ENCODE results near the gene PARN. TPM values are rescaled to one million over a fixed set of nuclear protein-coding genes. Genes with fewer than 3 reads are reported as not detected.

The PARN gene
- total and polyA plus RNA-seq, 9 of the 15 experiments (the other 6 are each of a cell fraction or from before 2014, with no cell fraction given): 9.6 to 51.3 (median 40.4) TPM

DNA sequence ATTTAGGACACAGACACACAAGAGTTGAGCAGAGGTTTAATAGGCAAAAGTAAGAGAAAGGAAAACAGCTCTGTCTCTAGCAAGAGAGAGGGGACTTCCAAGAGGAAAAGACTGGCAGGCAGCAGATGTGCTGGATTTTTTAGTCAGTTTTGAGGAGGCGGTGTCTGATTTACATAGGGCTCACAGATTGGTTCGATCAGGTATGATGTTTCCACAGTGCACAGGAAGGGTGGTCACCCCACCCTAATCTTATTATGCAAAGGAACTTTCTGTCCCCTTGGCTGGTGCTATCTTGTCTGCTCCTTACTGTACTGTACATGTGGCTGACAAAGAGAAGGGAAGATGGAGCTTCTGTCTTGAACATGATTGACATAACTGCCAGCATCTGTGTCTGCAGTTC lies 28.0 kb upstream of the PARN start:
- Histone ChIP-seq H3K9me3 (replicated peaks; ENCODE audit: control insufficient read depth, insufficient read depth, low read depth, low read length) (no peaks in the 10 kb centered on the region), H3K4me2 (ENCODE audit: insufficient read depth, low read length) (peak overlapping the region; percentile 15), H4K20me1 (replicated peaks; ENCODE audit: control insufficient read depth, insufficient read depth, low read length) (no peaks in the 10 kb centered on the region), H3K27me3 (ENCODE audit: control insufficient read depth in 2 of 2, insufficient read depth in 2 of 2, low read length in 2 of 2) (no peaks in the 10 kb centered on the region), H3K4me1 (replicated peaks in 1 of 2; ENCODE audit: control insufficient read depth in 2 of 2, insufficient read depth in 2 of 2, low read length in 2 of 2) (peaks cover 5 to 7% of the 10 kb centered on the region in 2 experiments; a peak in 3 of 5 replicates), H3K9ac (ENCODE audit: insufficient read depth in 1 of 2, low read depth in 2 of 2, low read length in 2 of 2) (peak overlapping the region in 1 of 2 experiments; percentile 14; a peak in 1 of 4 replicates), H3K79me2 (ENCODE audit: control insufficient read depth, insufficient read depth, low read length) (no peaks in the 10 kb centered on the region), H3K27ac (ENCODE audit: extremely low read depth, low read depth, low read length) (peak overlapping the region; percentile 62), H2AFZ (ENCODE audit: low read depth, low read length) (peak overlapping the region; percentile 49; the same call in 1 of the 2 replicates), H3K36me3 (ENCODE audit: control insufficient read depth, insufficient read depth, low read length) (peaks cover 59% of the 10 kb centered on the region), H3K4me3 (no peak overlapping the region), H3K9me1 (ENCODE audit: control insufficient read depth, insufficient read depth, low read length) (no peaks in the 10 kb centered on the region)
- BruUV-seq (replicated peaks): no TSS peak
- ChIA-PET CTCF (ENCODE audit: low intra/inter-chr PET ratio) (no interaction called here), POLR2A (interaction anchor here (0.8 to 1.6 kb wide), 5 partner anchors 9 to 18 kb away, joined by 3 to 6 read pairs (median 3); no protein-coding TSS in a partner anchor)
- FAIRE-seq (peak; percentile 95), ATAC-seq (peak; percentile 100), DNase-seq (ENCODE audit: extremely low read depth in 1 of 4, low spot score in 3 of 4) (peak in 2 of 4 experiments; percentile 71 to 84)
- intact Hi-C loops (cut with micrococcal nuclease): no loop called here
- WGBS (ENCODE audit: insufficient coverage, low coverage, missing lambda C conversion rate): 9% methylated on average over 2 of the region's 2 CpGs
- in situ Hi-C loops (cut with MboI): no loop called here
- TF ChIP-seq XRCC3 (IDR thresholded peaks at IDR 0.05) (no peak), CTBP1 (IDR thresholded peaks at IDR 0.05; ENCODE audit: borderline replicate concordance) (peak; percentile 52; the same call in 1 of the 2 replicates), JUNB (CRISPR knock-in tag; conservative IDR thresholded peaks at IDR 0.05) (no peak), MTA3 (IDR thresholded peaks at IDR 0.05; ENCODE audit: borderline replicate concordance) (peak; percentile 19; the same call in 1 of the 2 replicates), MXI1 (IDR thresholded peaks at IDR 0.05; ENCODE audit: low read depth, low read length) (no peak), CHD4 (IDR thresholded peaks at IDR 0.05; ENCODE audit: insufficient read depth, insufficient replicate concordance, low read depth, low read length, poor library complexity, severe bottlenecking) (no peak), MIER1 (IDR thresholded peaks at IDR 0.05; ENCODE audit: low read depth) (no peak), RCOR1 (IDR thresholded peaks at IDR 0.05; ENCODE audit: borderline replicate concordance in 1 of 2, low read depth in 2 of 2, low read length in 2 of 2) (peak in 1 of 2 experiments; percentile 36; a peak in 1 of 4 replicates), CREM (IDR thresholded peaks at IDR 0.05; ENCODE audit: low read depth) (0 out of 2 replicates have a peak, but pooled peaks have one; percentile 15), NRF1 (conservative IDR thresholded peaks at IDR 0.05 in 1 of 2, IDR thresholded peaks at IDR 0.05 in 1 of 2) (0 out of 4 replicates have a peak, but pooled peaks of 1 of the 2 experiments have one; percentile 35), POLR2A (conservative IDR thresholded peaks at IDR 0.05) (peak; percentile 39), ZKSCAN8 (CRISPR knock-in tag; IDR thresholded peaks at IDR 0.05) (no peak), RBFOX2 (IDR thresholded peaks at IDR 0.05; ENCODE audit: low read depth, low read length) (no peak), CBFA2T3 (IDR thresholded peaks at IDR 0.05) (peak; percentile 36), SRSF3 (IDR thresholded peaks at IDR 0.05; ENCODE audit: insufficient read depth, low read length) (no peak), MECOM (CRISPR knock-in tag; IDR thresholded peaks at IDR 0.05) (peak; percentile 92)
- TF ChIP-seq, protein P1, sequence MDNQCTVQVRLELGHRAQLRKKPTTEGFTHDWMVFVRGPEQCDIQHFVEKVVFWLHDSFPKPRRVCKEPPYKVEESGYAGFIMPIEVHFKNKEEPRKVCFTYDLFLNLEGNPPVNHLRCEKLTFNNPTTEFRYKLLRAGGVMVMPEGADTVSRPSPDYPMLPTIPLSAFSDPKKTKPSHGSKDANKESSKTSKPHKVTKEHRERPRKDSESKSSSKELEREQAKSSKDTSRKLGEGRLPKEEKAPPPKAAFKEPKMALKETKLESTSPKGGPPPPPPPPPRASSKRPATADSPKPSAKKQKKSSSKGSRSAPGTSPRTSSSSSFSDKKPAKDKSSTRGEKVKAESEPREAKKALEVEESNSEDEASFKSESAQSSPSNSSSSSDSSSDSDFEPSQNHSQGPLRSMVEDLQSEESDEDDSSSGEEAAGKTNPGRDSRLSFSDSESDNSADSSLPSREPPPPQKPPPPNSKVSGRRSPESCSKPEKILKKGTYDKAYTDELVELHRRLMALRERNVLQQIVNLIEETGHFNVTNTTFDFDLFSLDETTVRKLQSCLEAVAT (IDR thresholded peaks at IDR 0.05): 0 out of 4 replicates have a peak, but pooled peaks of 1 of the 2 experiments have one; percentile 22
- TF ChIP-seq, protein P2, sequence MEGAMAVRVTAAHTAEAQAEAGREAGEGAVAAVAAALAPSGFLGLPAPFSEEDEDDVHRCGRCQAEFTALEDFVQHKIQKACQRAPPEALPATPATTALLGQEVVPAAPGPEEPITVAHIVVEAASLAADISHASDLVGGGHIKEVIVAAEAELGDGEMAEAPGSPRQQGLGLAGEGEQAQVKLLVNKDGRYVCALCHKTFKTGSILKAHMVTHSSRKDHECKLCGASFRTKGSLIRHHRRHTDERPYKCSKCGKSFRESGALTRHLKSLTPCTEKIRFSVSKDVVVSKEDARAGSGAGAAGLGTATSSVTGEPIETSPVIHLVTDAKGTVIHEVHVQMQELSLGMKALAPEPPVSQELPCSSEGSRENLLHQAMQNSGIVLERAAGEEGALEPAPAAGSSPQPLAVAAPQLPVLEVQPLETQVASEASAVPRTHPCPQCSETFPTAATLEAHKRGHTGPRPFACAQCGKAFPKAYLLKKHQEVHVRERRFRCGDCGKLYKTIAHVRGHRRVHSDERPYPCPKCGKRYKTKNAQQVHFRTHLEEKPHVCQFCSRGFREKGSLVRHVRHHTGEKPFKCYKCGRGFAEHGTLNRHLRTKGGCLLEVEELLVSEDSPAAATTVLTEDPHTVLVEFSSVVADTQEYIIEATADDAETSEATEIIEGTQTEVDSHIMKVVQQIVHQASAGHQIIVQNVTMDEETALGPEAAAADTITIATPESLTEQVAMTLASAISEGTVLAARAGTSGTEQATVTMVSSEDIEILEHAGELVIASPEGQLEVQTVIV (CRISPR knock-in tag; IDR thresholded peaks at IDR 0.05; ENCODE audit: borderline replicate concordance): no peak

Measured in K562 (cell line).